Caco-2 (cell line): ENCODE results near the gene SNRNP35. TPM values are rescaled to one million over a fixed set of nuclear protein-coding genes. Genes with fewer than 3 reads are reported as not detected.

ENCODE experiments used
- BruUV-seq: library from RNA; stranded (reverse); fragments of 400-500 nt; replicated peaks from 2 replicates; lab custom pipeline; 2021; lab: Mats Ljungman, UMichigan
- CTCF ChIA-PET: fragments of 300-600 bp; sonication (Branson Sonifier 250); formaldehyde crosslinking; loops from one replicate; lab custom pipeline; 2022; ENCODE audit warnings: antibody characterized with exemption; lab: Charles Lee
- POLR2A ChIA-PET: fragments of 300-600 bp; sonication (Branson Sonifier 250); formaldehyde crosslinking; loops from one replicate; lab custom pipeline; 2022; ENCODE audit warnings: antibody characterized with exemption; lab: Charles Lee
- DNase-seq, 2 experiments: peaks; one replicate each; pipeline versions ENCODE4 v3.0.0 to v3.0.0-alpha.2; 2020 to 2022
- H3K27me3 ChIP-seq: replicated peaks from 2 replicates; pipeline ENCODE4 v1.6.0; 2011; ENCODE audit warnings: low read length; ENCODE audit not compliant: control insufficient read depth, insufficient read depth
- H3K36me3 ChIP-seq: 2 replicates; pipeline ENCODE4 v1.5.1; 2011; ENCODE audit warnings: low read length; ENCODE audit not compliant: control insufficient read depth, insufficient read depth
- H3K4me1 ChIP-seq: fragments of 250-450 bp; sonication (Bioruptor Pico); 2 replicates; pipeline ENCODE4 v1.5.1; 2020; ENCODE audit warnings: mild to moderate bottlenecking
- H3K4me3 ChIP-seq: 2 replicates; pipeline ENCODE4 v1.5.1; 2011; ENCODE audit warnings: low read depth, mild to moderate bottlenecking, control low read depth, low read length
- H3K9me3 ChIP-seq: fragments of 250-450 bp; sonication (Bioruptor Pico); 2 replicates; pipeline ENCODE4 v1.5.1; 2020; ENCODE audit warnings: mild to moderate bottlenecking, moderate library complexity
- H3K27ac Mint-ChIP-seq: one replicate; pipeline ENCODE4 v1.8.0; 2022; ENCODE audit warnings: mixed read lengths; ENCODE audit not compliant: unreplicated experiment
- H3K27me3 Mint-ChIP-seq: one replicate; pipeline ENCODE4 v1.8.0; 2022; ENCODE audit warnings: mixed read lengths; ENCODE audit not compliant: insufficient read depth, unreplicated experiment
- H3K36me3 Mint-ChIP-seq: one replicate; pipeline ENCODE4 v1.8.0; 2022; ENCODE audit warnings: mild to moderate bottlenecking, mixed read lengths; ENCODE audit not compliant: insufficient read depth, unreplicated experiment
- H3K4me1 Mint-ChIP-seq: one replicate; pipeline ENCODE4 v1.8.0; 2022; ENCODE audit warnings: low read depth, mixed read lengths; ENCODE audit not compliant: unreplicated experiment
- H3K4me3 Mint-ChIP-seq: one replicate; pipeline ENCODE4 v1.8.0; 2022; ENCODE audit warnings: mild to moderate bottlenecking, moderate library complexity, mixed read lengths; ENCODE audit not compliant: unreplicated experiment
- H3K9me3 Mint-ChIP-seq: one replicate; pipeline ENCODE4 v1.8.0; 2022; ENCODE audit warnings: mixed read lengths; ENCODE audit not compliant: unreplicated experiment
- CTCF ChIP-seq, 2 experiments: fragments of 200-600 bp in 1 of 2; IDR thresholded peaks; 1 replicate in 1 of 2; 2 replicates in 1 of 2; pipeline versions ENCODE4 v1.5.1 to v1.8.0; 2011 to 2022; ENCODE audit warnings: antibody characterized with exemption in 1 of 2, control low read depth in 1 of 2, inconsistent platforms in 1 of 2, low read depth in 1 of 2, low read length in 1 of 2, mild to moderate bottlenecking in 1 of 2, moderate library complexity in 1 of 2; ENCODE audit not compliant: insufficient read depth in 1 of 2, severe bottlenecking in 1 of 2, unreplicated experiment in 1 of 2
- intact Hi-C: fragments of 100-400 bp; cut with micrococcal nuclease; formaldehyde crosslinking; loops from one replicate; pipeline ENCODE4 v1.10.0; 2022; ENCODE audit not compliant: unreplicated experiment
- total RNA-seq: library from RNA; stranded (reverse); gene quantifications from 2 replicates; pipeline ENCODE4 v1.2.3, GENCODE V29; 2022

Gene SNRNP35
- total RNA-seq, 1 experiment from 2014 or later, result 22.0 TPM

GRCh38 chr12:123410041-123410412, 47.9 kb upstream of the SNRNP35 start:
- no peaks in the 10 kb centered on the region for H3K4me1 ChIP-seq
- BruUV-seq, result no TSS peak
- H3K27me3 Mint-ChIP-seq, result no peaks in the 10 kb centered on the region
- H3K9me3 Mint-ChIP-seq, result no peaks in the 10 kb centered on the region
- DNase-seq, result no peak
- no peaks in the 10 kb centered on the region for H3K9me3 ChIP-seq
- H3K27ac Mint-ChIP-seq, result no peak overlapping the region
- H3K4me3 Mint-ChIP-seq, result no peak overlapping the region
- TF ChIP-seq CTCF (IDR thresholded peaks at IDR 0.05; ENCODE audit: insufficient read depth in 1 of 2, low read depth in 1 of 2, low read length in 1 of 2, severe bottlenecking in 1 of 2, unreplicated experiment in 1 of 2), result no peak
- no peaks in the 10 kb centered on the region for H3K4me1 Mint-ChIP-seq
- CTCF ChIA-PET, result no interaction called here
- peaks cover 40% of the 10 kb centered on the region for H3K36me3 Mint-ChIP-seq
- H3K27me3 ChIP-seq, result no peaks in the 10 kb centered on the region
- no peaks in the 10 kb centered on the region; the same call in 1 of the 2 replicates for H3K36me3 ChIP-seq
- intact Hi-C loops, result no loop called here
- H3K4me3 ChIP-seq, result no peak overlapping the region
- POLR2A ChIA-PET, result no interaction called here

GRCh38 chr12:123421314-123421713, 36.6 kb upstream of the SNRNP35 start:
- BruUV-seq, result no TSS peak
- POLR2A ChIA-PET, result no interaction called here
- H3K27ac Mint-ChIP-seq, result no peak overlapping the region

GRCh38 chr12:123427036-123427769, 30.7 kb upstream of the SNRNP35 start:
- TF ChIP-seq CTCF (IDR thresholded peaks at IDR 0.05; ENCODE audit: insufficient read depth in 1 of 2, low read depth in 1 of 2, low read length in 1 of 2, severe bottlenecking in 1 of 2, unreplicated experiment in 1 of 2), result no peak
- intact Hi-C loops, result no loop called here
- no peak overlapping the region for H3K4me3 Mint-ChIP-seq
- ChIA-PET CTCF (no interaction called here), POLR2A (no interaction called here)
- no TSS peak for BruUV-seq
- DNase-seq, result no peak
- H3K9me3 Mint-ChIP-seq, result no peaks in the 10 kb centered on the region
- peaks cover 11% of the 10 kb centered on the region for H3K36me3 Mint-ChIP-seq
- H3K4me1 Mint-ChIP-seq, result no peaks in the 10 kb centered on the region
- Histone ChIP-seq H3K4me3 (no peak overlapping the region), H3K9me3 (peaks cover 3% of the 10 kb centered on the region; the same call in 1 of the 2 replicates), H3K4me1 (no peaks in the 10 kb centered on the region), H3K36me3 (no peaks in the 10 kb centered on the region), H3K27me3 (no peaks in the 10 kb centered on the region)
- no peaks in the 10 kb centered on the region for H3K27me3 Mint-ChIP-seq
- no peak overlapping the region for H3K27ac Mint-ChIP-seq

More at GRCh38 chr12:123421314-123421713, 36.6 kb upstream of the SNRNP35 start:
- Mint-ChIP-seq H3K4me3 (no peak overlapping the region), H3K36me3 (peaks cover 10% of the 10 kb centered on the region), H3K4me1 (no peaks in the 10 kb centered on the region), H3K27me3 (no peaks in the 10 kb centered on the region), H3K9me3 (no peaks in the 10 kb centered on the region)
- intact Hi-C loops, result no loop called here
- no peak for DNase-seq
- Histone ChIP-seq H3K36me3 (no peaks in the 10 kb centered on the region), H3K9me3 (peaks cover 3% of the 10 kb centered on the region; the same call in 1 of the 2 replicates), H3K4me1 (no peaks in the 10 kb centered on the region), H3K27me3 (no peaks in the 10 kb centered on the region), H3K4me3 (no peak overlapping the region)
- TF ChIP-seq CTCF (IDR thresholded peaks at IDR 0.05; ENCODE audit: insufficient read depth in 1 of 2, low read depth in 1 of 2, low read length in 1 of 2, severe bottlenecking in 1 of 2, unreplicated experiment in 1 of 2), result no peak
- CTCF ChIA-PET, result no interaction called here
